Central memory CD8-positive, alpha-beta T cell (primary cell): ENCODE measurements around the gene PAPPA.

Experiments used
- ATAC-seq: fragments of 150-1000 bp; cut with Tn5 transposase; replicated peaks from 2 replicates; pipeline ENCODE4 v1.10.0; 2022; ENCODE audit warnings: mild to moderate bottlenecking, moderate FRiP score, moderate number of reproducible peaks; ENCODE audit not compliant: poor library complexity, severe bottlenecking; ENCODE audit errors: extremely low read depth
- DNase-seq, 2 donors: peaks; one replicate each; pipeline ENCODE4 v3.0.0; 2021; ENCODE audit warnings: low spot score in 2 of 2
- H3K27ac Mint-ChIP-seq: one replicate; pipeline ENCODE4 v1.8.0; 2022; ENCODE audit warnings: low read depth, mild to moderate bottlenecking, moderate library complexity, mixed read lengths
- H3K27me3 Mint-ChIP-seq: one replicate; pipeline ENCODE4 v1.8.0; 2022; ENCODE audit warnings: mixed read lengths
- H3K36me3 Mint-ChIP-seq: one replicate; pipeline ENCODE4 v1.8.0; 2022; ENCODE audit warnings: mild to moderate bottlenecking, moderate library complexity, mixed read lengths; ENCODE audit not compliant: insufficient read depth
- H3K4me1 Mint-ChIP-seq: one replicate; pipeline ENCODE4 v1.8.0; 2022; ENCODE audit warnings: mixed read lengths
- H3K4me3 Mint-ChIP-seq: one replicate; pipeline ENCODE4 v1.8.0; 2022; ENCODE audit warnings: mild to moderate bottlenecking, moderate library complexity, mixed read lengths
- H3K9me3 Mint-ChIP-seq: one replicate; pipeline ENCODE4 v1.8.0; 2022; ENCODE audit warnings: mixed read lengths

The PAPPA gene

DNA sequence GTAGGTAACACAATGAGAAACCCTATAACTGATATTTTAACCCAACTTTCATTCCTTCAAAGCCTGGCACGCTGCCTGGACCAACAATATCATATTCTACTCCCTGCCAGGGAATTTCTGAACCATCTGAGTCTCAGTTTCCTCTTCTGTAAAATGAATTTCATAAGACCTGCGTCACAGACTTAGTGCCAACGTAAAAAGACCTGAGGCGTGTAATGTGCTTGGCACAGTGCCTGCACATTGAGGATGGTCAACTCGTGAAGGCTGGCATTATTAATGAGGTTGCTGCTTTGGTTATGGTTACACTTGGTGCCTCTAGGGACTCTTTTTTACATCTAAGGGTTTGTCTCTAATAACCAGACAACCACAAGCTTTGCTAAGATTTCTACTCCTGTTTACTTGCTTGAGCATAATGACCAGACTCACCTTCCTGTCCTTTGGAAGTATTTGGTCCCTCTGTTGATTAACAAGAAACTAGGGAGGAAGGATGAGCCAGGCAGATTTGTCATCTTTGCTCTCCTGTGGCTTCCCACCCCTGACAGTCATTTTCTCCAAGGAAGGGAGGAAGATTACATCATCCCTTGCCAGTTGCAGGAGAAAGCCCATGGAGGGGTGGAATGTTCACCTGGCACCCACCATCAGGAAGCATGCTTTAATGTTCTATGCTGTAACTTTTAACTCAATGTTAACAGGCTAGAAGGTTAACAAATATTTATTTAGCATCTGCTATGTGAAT, 79.0 kb downstream of the PAPPA start:
- DNase-seq (no peak), ATAC-seq (no peak)
- Mint-ChIP-seq H3K4me3 (no peak overlapping the region), H3K27me3 (no peaks in the 10 kb centered on the region), H3K27ac (no peak overlapping the region), H3K36me3 (no peaks in the 10 kb centered on the region), H3K4me1 (no peaks in the 10 kb centered on the region), H3K9me3 (no peaks in the 10 kb centered on the region)

GRCh38 chr9:116233160-116233530, 79.6 kb downstream of the PAPPA start:
- no peak overlapping the region for H3K4me3 Mint-ChIP-seq
- no peaks in the 10 kb centered on the region for H3K36me3 Mint-ChIP-seq

DNA sequence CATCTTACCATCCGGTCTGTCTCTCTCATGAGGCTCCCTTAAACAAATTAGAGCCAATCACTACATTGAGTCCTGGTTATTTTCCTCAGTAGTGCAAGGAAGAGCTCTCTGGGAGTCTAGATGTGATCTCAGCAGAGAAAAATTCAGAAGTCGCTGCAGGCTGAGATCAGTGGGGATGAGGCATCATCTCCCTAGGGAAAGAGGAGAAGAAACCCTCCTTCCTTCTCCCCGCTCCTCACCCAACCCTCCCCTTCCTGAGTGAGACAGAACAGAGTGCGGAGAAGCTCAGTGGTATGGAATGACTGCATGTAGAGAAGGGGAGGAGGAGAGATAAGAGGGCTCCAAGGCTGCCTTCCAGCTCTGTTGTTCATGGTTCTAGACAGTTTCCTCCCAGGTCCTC, 80.5 kb downstream of the PAPPA start:
- Mint-ChIP-seq H3K27me3 (no peaks in the 10 kb centered on the region), H3K36me3 (no peaks in the 10 kb centered on the region), H3K4me1 (no peaks in the 10 kb centered on the region), H3K9me3 (no peaks in the 10 kb centered on the region), H3K4me3 (no peak overlapping the region), H3K27ac (no peak overlapping the region)
- ATAC-seq (no peak), DNase-seq (no peak)

More at GRCh38 chr9:116233160-116233530, 79.6 kb downstream of the PAPPA start:
- Mint-ChIP-seq H3K9me3 (no peaks in the 10 kb centered on the region), H3K27ac (no peak overlapping the region), H3K27me3 (no peaks in the 10 kb centered on the region), H3K4me1 (no peaks in the 10 kb centered on the region)
- DNase-seq (no peak), ATAC-seq (no peak)

DNA sequence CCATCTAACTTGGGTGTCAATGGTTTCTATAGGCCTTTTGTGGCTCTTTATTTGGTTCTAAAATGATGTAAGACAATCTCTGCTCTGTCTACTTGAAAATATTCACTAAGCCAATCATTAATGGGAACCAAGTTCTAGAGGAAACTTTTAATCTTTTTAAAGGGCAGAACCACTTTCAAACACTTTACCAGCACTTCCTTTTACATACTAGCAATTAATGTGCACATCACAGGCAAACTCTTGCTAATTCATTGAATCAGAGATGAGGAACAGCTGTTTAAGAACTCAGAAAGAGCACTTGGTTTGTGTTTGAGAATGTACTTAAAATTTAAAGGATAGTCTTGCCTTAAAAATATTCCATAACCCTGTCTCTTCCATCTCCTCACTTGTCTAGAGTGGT, 83.4 kb downstream of the PAPPA start:
- Mint-ChIP-seq H3K27ac (no peak overlapping the region), H3K36me3 (no peaks in the 10 kb centered on the region), H3K4me3 (no peak overlapping the region), H3K9me3 (no peaks in the 10 kb centered on the region), H3K27me3 (no peaks in the 10 kb centered on the region), H3K4me1 (no peaks in the 10 kb centered on the region)
- ATAC-seq = no peak
- DNase-seq = no peak

GRCh38 chr9:116237456-116237855, 83.9 kb downstream of the PAPPA start:
- Mint-ChIP-seq H3K27ac (no peak overlapping the region), H3K9me3 (no peaks in the 10 kb centered on the region), H3K36me3 (no peaks in the 10 kb centered on the region), H3K27me3 (no peaks in the 10 kb centered on the region), H3K4me1 (no peaks in the 10 kb centered on the region), H3K4me3 (no peak overlapping the region)
- DNase-seq (no peak), ATAC-seq (no peak)

GRCh38 chr9:116238225-116238624, 84.6 kb downstream of the PAPPA start:
- ATAC-seq (no peak), DNase-seq (no peak)
- Mint-ChIP-seq H3K9me3 (peaks cover 5% of the 10 kb centered on the region), H3K4me3 (no peak overlapping the region), H3K4me1 (no peaks in the 10 kb centered on the region), H3K27me3 (no peaks in the 10 kb centered on the region), H3K36me3 (no peaks in the 10 kb centered on the region), H3K27ac (no peak overlapping the region)

DNA sequence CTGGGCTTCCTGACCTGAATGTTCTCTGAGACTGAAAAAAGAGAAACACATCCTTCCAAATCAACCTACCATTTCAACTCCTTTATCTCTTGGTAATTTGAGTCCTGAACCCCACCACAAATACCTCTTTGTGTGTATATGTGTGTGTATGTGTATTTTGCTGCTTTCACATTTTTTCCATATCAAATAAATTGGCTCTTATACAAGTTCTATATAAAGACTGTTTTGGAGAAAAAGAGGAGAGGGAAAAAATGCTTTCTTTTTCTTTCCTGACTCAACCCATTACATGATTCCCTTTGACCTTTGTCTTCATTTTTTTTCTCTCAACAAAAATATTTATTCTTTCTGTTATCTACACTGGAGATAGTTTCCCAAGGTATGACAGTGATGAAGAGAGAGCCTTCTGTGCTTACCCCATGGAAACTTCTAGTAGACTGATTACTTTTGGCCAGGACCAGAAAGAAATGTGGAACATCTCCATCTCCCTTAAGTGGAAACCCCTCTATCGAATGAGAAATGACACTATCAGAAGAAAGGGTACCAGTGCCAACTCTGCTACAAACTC, 85.3 kb downstream of the PAPPA start:
- Mint-ChIP-seq H3K4me1 (no peaks in the 10 kb centered on the region), H3K9me3 (peaks cover 10% of the 10 kb centered on the region), H3K36me3 (no peaks in the 10 kb centered on the region), H3K4me3 (no peak overlapping the region), H3K27me3 (no peaks in the 10 kb centered on the region), H3K27ac (no peak overlapping the region)
- ATAC-seq (no peak), DNase-seq (no peak)

DNA sequence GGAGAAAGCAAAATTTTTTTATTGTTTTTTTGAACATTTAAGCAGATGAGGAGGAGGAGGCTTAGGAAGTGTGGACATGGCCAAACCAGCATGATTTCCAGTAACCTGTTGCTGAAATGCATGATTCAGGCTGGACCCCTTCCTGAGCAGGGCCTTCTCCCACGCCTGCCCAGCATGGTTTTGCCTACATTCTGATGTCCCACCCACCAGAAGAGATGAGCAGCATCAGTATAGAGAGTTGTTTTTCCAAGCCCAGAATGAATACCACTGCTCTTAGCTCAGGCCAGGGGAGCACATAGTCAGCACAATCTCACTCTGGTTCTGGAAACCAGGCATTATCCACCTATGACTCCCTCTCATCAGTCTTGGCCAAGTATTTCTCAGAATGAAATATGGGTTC, 90.1 kb downstream of the PAPPA start:
- DNase-seq (no peak), ATAC-seq (no peak)
- H3K9me3 Mint-ChIP-seq = peaks cover 10% of the 10 kb centered on the region
- no peak overlapping the region for H3K4me3 Mint-ChIP-seq
- no peaks in the 10 kb centered on the region for H3K36me3 Mint-ChIP-seq
- no peaks in the 10 kb centered on the region for H3K4me1 Mint-ChIP-seq
- H3K27me3 Mint-ChIP-seq = no peaks in the 10 kb centered on the region
- H3K27ac Mint-ChIP-seq = no peak overlapping the region

DNA sequence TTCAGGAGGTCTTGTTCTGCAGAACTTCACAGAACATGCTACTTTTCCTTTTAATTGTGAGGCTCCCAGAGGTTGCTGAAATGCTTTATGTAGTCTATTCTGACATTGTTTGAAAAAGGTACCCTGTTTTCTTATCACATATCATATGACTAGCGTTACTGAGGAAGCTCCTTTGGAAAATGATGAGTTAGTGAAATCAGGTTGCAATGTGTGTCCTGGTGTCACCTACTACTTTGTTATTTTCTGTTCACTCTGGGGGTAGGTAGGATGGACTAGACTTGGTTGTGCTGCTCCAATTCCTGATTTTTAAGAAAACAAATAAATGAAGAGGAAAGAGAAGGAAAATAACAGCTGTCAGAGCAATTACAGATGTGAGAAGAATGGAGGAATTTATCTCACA, 93.7 kb downstream of the PAPPA start:
- H3K4me1 Mint-ChIP-seq = no peaks in the 10 kb centered on the region

DNA sequence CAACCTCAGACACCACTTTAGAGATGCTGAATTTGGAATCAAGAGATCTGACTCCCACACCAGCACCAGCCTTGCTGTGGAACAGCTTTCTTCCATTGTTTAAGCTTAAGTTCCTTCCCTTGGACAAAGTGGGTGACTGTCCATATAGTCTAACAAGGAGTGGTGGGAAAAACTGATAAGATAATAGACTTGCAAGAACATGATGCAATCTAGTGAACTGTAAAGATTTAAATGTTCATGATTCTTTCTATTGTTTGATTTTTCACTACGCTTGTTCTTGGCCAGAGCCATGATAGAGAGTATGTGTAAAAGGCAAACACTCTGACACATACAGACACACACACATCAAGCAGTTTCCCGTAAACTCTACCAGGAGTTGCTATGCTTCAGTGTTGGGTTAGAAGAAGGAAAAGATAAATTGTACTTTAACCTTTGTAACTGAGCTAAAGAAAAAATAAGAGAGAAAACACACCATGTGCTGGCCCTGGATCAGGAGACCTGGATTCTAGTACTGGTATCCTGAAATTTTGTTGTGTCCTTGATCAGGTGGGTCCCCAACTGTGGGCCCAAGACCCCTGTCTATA, 94.3 kb downstream of the PAPPA start:
- no peak for DNase-seq

More for the DNA sequence above, 93.7 kb downstream of the PAPPA start:
- Mint-ChIP-seq H3K27me3 (no peaks in the 10 kb centered on the region), H3K36me3 (peaks cover 2% of the 10 kb centered on the region), H3K27ac (no peak overlapping the region), H3K9me3 (peaks cover 18% of the 10 kb centered on the region), H3K4me3 (no peak overlapping the region)
- no peak for ATAC-seq
- DNase-seq = no peak

GRCh38 chr9:116250891-116251290, 97.3 kb downstream of the PAPPA start:
- ATAC-seq (no peak), DNase-seq (no peak)
- no peak overlapping the region for H3K4me3 Mint-ChIP-seq
- H3K9me3 Mint-ChIP-seq = peaks cover 14% of the 10 kb centered on the region
- H3K27ac Mint-ChIP-seq = no peak overlapping the region
- peaks cover 2% of the 10 kb centered on the region for H3K36me3 Mint-ChIP-seq
- no peaks in the 10 kb centered on the region for H3K4me1 Mint-ChIP-seq
- no peaks in the 10 kb centered on the region for H3K27me3 Mint-ChIP-seq

More for the DNA sequence above, 94.3 kb downstream of the PAPPA start:
- Mint-ChIP-seq H3K9me3 (peaks cover 22% of the 10 kb centered on the region), H3K4me3 (no peak overlapping the region), H3K36me3 (peaks cover 2% of the 10 kb centered on the region), H3K27ac (no peak overlapping the region), H3K27me3 (no peaks in the 10 kb centered on the region), H3K4me1 (no peaks in the 10 kb centered on the region)
- no peak for ATAC-seq

- DNase-seq (no peak), ATAC-seq (no peak)
- Mint-ChIP-seq H3K9me3 (peaks cover 14% of the 10 kb centered on the region), H3K4me1 (no peaks in the 10 kb centered on the region), H3K27ac (no peak overlapping the region), H3K36me3 (peaks cover 2% of the 10 kb centered on the region), H3K27me3 (no peaks in the 10 kb centered on the region), H3K4me3 (no peak overlapping the region)
These were observed 97.8 kb downstream of the PAPPA start for GRCh38 chr9:116251366-116251765.

GRCh38 chr9:116260531-116260930, 106.9 kb downstream of the PAPPA start:
- Mint-ChIP-seq H3K4me3 (no peak overlapping the region), H3K36me3 (no peaks in the 10 kb centered on the region), H3K4me1 (no peaks in the 10 kb centered on the region), H3K9me3 (peaks cover 5% of the 10 kb centered on the region), H3K27me3 (no peaks in the 10 kb centered on the region), H3K27ac (no peak overlapping the region)
- ATAC-seq (no peak), DNase-seq (no peak)
